Ishikawa (cell line): ENCODE results near the gene RAB26.
A peak's percentile ranks its signal among the peaks of the same experiment; 100 is the strongest.

ENCODE experiments used
- CREB1 ChIP-seq: IDR thresholded peaks from 2 replicates; pipeline ENCODE4 v1.6.1; 2012; ENCODE audit warnings: low read depth
- NFIC ChIP-seq: IDR thresholded peaks from 2 replicates; pipeline ENCODE4 v1.6.1; 2012
- TAF1 ChIP-seq: IDR thresholded peaks from 2 replicates; pipeline ENCODE4 v1.6.1; 2012; ENCODE audit warnings: low read depth, mild to moderate bottlenecking
- TCF12 ChIP-seq: IDR thresholded peaks from 2 replicates; pipeline ENCODE4 v1.6.1; 2012; ENCODE audit warnings: low read depth
- ZBTB7A ChIP-seq: IDR thresholded peaks from 2 replicates; pipeline ENCODE4 v1.6.1; 2012; ENCODE audit warnings: low read depth
- TF ChIP-seq, protein P1 (sequence below): IDR thresholded peaks from 2 replicates; pipeline ENCODE4 v1.6.1; 2012; ENCODE audit warnings: low read depth, mild to moderate bottlenecking

DNA sequence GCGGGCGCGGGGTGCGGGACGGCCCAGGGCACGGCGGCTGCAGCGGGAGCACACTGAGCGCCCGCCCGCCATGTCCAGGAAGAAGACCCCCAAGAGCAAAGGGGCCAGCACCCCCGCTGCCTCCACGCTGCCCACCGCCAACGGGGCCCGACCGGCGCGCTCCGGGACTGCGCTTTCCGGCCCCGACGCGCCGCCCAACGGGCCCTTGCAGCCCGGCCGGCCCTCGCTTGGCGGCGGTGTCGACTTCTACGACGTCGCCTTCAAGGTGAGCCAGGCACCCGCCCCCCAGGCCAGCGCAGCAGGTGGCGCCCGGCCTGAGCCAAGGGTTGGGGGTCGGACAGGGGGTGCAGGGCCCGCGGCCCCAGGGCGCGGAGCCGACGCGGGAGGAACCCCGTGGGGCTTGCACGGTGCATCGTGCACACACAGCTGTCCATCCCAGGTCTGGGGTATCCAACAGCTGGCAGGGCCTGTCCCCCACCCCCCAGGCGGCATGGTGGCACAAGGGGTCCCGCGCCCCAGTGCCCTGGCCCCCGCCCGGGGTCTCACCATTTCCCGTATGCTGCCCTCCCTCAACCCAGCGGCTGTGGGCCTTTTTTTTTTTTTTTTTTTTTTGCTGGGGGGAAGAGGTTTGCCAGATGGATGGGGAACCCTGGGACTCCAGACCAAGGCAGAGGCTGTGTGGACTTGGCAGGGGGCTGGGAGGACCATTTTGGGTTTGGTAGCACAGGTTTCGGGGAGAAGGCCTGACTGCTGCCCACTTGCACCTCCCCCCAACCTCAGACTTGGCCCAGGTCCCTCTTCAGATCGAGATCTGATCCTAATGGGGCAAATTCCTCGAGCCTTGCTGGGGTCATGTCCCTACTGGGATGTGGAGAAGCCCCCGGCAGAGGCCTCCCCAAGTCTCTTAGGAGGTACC is 547 bp downstream of the RAB26 start:
- TF ChIP-seq, protein P1, sequence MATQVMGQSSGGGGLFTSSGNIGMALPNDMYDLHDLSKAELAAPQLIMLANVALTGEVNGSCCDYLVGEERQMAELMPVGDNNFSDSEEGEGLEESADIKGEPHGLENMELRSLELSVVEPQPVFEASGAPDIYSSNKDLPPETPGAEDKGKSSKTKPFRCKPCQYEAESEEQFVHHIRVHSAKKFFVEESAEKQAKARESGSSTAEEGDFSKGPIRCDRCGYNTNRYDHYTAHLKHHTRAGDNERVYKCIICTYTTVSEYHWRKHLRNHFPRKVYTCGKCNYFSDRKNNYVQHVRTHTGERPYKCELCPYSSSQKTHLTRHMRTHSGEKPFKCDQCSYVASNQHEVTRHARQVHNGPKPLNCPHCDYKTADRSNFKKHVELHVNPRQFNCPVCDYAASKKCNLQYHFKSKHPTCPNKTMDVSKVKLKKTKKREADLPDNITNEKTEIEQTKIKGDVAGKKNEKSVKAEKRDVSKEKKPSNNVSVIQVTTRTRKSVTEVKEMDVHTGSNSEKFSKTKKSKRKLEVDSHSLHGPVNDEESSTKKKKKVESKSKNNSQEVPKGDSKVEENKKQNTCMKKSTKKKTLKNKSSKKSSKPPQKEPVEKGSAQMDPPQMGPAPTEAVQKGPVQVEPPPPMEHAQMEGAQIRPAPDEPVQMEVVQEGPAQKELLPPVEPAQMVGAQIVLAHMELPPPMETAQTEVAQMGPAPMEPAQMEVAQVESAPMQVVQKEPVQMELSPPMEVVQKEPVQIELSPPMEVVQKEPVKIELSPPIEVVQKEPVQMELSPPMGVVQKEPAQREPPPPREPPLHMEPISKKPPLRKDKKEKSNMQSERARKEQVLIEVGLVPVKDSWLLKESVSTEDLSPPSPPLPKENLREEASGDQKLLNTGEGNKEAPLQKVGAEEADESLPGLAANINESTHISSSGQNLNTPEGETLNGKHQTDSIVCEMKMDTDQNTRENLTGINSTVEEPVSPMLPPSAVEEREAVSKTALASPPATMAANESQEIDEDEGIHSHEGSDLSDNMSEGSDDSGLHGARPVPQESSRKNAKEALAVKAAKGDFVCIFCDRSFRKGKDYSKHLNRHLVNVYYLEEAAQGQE: no peak
- TF ChIP-seq TAF1 (no peak), NFIC (no peak; the same call in 1 of the 2 replicates), ZBTB7A (peak; percentile 78), CREB1 (no peak), TCF12 (peak; percentile 19; the same call in 1 of the 2 replicates)
